ENCODE data around the gene C1orf87. TPM values are rescaled to one million over a fixed set of nuclear protein-coding genes. Genes with fewer than 3 reads are reported as not detected.

C1orf87 gene
- total and polyA plus RNA-seq, 4 donors = not detected

DNA sequence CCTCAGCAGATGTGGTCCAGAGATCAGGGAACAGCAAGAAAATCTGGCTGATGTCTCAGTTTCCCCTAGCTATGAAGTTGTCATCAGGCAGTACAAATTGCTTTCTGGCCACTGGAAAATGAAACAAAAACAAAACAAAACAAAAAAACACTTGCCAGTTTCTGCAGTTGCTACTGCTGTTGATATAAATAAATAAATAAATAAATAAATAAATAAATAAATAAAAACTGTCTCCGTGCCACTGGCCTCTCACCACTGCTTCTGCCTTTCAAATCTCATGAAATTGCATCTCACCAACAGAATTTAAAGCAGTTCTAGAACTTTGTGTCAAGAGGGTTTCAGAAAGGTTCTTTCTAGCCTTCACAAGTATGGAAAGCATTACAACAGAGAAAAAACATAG is 62.9 kb downstream of the C1orf87 start:
- DNase-seq (ENCODE audit: low spot score) = no peak
- H3K9ac ChIP-seq (ENCODE audit: low read depth in 1 of 2, low read length in 2 of 2) = no peak overlapping the region
- WGBS = 79% methylated on average over 1 of the region's 1 CpG
- H3K4me1 ChIP-seq (ENCODE audit: control insufficient read depth in 4 of 4, insufficient read depth in 4 of 4, low read length in 3 of 4) = no peaks in the 10 kb centered on the region
- no peaks in the 10 kb centered on the region for H3K9me3 ChIP-seq (ENCODE audit: control insufficient read depth in 4 of 4, low read length in 3 of 4)
- H3K4me3 ChIP-seq (ENCODE audit: low read depth in 1 of 3, low read length in 3 of 3) = no peak overlapping the region
- no peak overlapping the region for H3K27ac ChIP-seq (ENCODE audit: low read depth in 1 of 2, low read length in 2 of 2)
- no peaks in the 10 kb centered on the region for H3K36me3 ChIP-seq (ENCODE audit: control insufficient read depth in 4 of 4, insufficient read depth in 3 of 4, low read depth in 1 of 4, low read length in 3 of 4)
- no peaks in the 10 kb centered on the region for H3K27me3 ChIP-seq (ENCODE audit: control insufficient read depth in 4 of 4, insufficient read depth in 4 of 4, low read length in 3 of 4)
- TF ChIP-seq EGR1 (IDR thresholded peaks at IDR 0.05; ENCODE audit: low read depth in 2 of 2) (no peak), FOXA1 (IDR thresholded peaks at IDR 0.05) (no peak), HNF4A (conservative IDR thresholded peaks at IDR 0.05) (no peak), RXRA (IDR thresholded peaks at IDR 0.05) (no peak), HNF4G (IDR thresholded peaks at IDR 0.05) (no peak), SP1 (IDR thresholded peaks at IDR 0.05) (no peak), TAF1 (conservative IDR thresholded peaks at IDR 0.05) (no peak), JUND (IDR thresholded peaks at IDR 0.05) (no peak), FOXA2 (IDR thresholded peaks at IDR 0.05) (no peak)
- TF ChIP-seq, protein P1, sequence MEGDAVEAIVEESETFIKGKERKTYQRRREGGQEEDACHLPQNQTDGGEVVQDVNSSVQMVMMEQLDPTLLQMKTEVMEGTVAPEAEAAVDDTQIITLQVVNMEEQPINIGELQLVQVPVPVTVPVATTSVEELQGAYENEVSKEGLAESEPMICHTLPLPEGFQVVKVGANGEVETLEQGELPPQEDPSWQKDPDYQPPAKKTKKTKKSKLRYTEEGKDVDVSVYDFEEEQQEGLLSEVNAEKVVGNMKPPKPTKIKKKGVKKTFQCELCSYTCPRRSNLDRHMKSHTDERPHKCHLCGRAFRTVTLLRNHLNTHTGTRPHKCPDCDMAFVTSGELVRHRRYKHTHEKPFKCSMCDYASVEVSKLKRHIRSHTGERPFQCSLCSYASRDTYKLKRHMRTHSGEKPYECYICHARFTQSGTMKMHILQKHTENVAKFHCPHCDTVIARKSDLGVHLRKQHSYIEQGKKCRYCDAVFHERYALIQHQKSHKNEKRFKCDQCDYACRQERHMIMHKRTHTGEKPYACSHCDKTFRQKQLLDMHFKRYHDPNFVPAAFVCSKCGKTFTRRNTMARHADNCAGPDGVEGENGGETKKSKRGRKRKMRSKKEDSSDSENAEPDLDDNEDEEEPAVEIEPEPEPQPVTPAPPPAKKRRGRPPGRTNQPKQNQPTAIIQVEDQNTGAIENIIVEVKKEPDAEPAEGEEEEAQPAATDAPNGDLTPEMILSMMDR (IDR thresholded peaks at IDR 0.05; ENCODE audit: low read depth, low read length, missing input control) = no peak

DNA sequence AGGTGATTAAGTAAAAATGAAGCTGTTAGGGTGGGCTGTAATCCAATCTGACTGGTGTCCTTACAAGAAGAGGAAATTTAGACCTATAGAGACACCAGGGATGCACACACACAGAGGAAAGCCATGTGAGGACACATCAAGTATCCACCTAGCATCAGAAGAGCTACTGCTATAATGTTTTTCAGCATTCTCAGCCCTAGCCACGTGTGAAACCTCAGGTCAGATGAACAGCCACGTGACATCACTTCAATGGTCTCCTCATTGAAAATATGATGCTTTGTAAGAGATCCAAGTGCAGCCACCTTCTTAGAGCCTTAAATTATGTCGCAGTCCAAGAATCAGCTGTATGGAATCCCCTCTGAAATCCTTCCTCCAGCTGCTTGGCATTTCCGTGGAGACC is 65.1 kb downstream of the C1orf87 start:
- WGBS = 61% methylated on average over 4 of the region's 4 CpGs
- no peak for TF ChIP-seq HNF4A (conservative IDR thresholded peaks at IDR 0.05)
- TF ChIP-seq HNF4G (IDR thresholded peaks at IDR 0.05) = no peak
- no peak for TF ChIP-seq EGR1 (IDR thresholded peaks at IDR 0.05; ENCODE audit: low read depth in 2 of 2)
- TF ChIP-seq YY1 (IDR thresholded peaks at IDR 0.05) = no peak
- no peak for TF ChIP-seq FOXA1 (IDR thresholded peaks at IDR 0.05)
- TF ChIP-seq FOXA2 (IDR thresholded peaks at IDR 0.05) = no peak
- TF ChIP-seq, protein P2, sequence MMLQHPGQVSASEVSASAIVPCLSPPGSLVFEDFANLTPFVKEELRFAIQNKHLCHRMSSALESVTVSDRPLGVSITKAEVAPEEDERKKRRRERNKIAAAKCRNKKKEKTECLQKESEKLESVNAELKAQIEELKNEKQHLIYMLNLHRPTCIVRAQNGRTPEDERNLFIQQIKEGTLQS (IDR thresholded peaks at IDR 0.05) = no peak
- Histone ChIP-seq H3K27ac (ENCODE audit: low read depth in 1 of 2, low read length in 2 of 2) (no peak overlapping the region), H3K4me1 (ENCODE audit: control insufficient read depth in 4 of 4, insufficient read depth in 4 of 4, low read length in 3 of 4) (no peaks in the 10 kb centered on the region), H3K4me3 (ENCODE audit: low read depth in 1 of 3, low read length in 3 of 3) (no peak overlapping the region), H3K36me3 (ENCODE audit: control insufficient read depth in 4 of 4, insufficient read depth in 3 of 4, low read depth in 1 of 4, low read length in 3 of 4) (no peaks in the 10 kb centered on the region), H3K9ac (ENCODE audit: low read depth in 1 of 2, low read length in 2 of 2) (no peak overlapping the region), H3K9me3 (ENCODE audit: control insufficient read depth in 4 of 4, low read length in 3 of 4) (no peaks in the 10 kb centered on the region), H3K27me3 (ENCODE audit: control insufficient read depth in 4 of 4, insufficient read depth in 4 of 4, low read length in 3 of 4) (no peaks in the 10 kb centered on the region)
- no peak for DNase-seq (ENCODE audit: low spot score)

DNA sequence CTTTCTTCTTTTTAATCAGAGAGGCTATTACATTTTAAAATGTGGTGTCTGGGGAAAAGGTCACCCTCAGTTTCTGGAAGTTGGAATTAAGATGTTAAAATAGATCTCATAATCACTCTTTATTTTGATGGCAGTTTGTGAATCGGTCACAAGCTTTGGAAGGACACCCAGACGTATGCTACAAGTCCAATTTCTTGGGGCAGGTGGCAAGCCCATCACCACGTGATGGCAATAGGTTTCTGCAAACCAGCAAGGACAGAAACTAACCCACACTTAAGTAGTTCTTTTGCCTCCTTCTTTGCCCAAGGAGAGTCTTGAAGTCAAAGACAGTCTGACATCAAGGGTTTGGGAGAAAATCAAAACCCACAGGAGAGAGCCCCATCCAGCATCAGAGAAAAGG is 72.9 kb downstream of the C1orf87 start:
- no peaks in the 10 kb centered on the region for H3K36me3 ChIP-seq (ENCODE audit: control insufficient read depth in 4 of 4, insufficient read depth in 3 of 4, low read depth in 1 of 4, low read length in 3 of 4)
- no peak overlapping the region for H3K4me3 ChIP-seq (ENCODE audit: low read depth in 1 of 3, low read length in 3 of 3)
- no peak overlapping the region for H3K9ac ChIP-seq (ENCODE audit: low read depth in 1 of 2, low read length in 2 of 2)
- TF ChIP-seq RAD21 (IDR thresholded peaks at IDR 0.05) = no peak
- TF ChIP-seq, protein P3, sequence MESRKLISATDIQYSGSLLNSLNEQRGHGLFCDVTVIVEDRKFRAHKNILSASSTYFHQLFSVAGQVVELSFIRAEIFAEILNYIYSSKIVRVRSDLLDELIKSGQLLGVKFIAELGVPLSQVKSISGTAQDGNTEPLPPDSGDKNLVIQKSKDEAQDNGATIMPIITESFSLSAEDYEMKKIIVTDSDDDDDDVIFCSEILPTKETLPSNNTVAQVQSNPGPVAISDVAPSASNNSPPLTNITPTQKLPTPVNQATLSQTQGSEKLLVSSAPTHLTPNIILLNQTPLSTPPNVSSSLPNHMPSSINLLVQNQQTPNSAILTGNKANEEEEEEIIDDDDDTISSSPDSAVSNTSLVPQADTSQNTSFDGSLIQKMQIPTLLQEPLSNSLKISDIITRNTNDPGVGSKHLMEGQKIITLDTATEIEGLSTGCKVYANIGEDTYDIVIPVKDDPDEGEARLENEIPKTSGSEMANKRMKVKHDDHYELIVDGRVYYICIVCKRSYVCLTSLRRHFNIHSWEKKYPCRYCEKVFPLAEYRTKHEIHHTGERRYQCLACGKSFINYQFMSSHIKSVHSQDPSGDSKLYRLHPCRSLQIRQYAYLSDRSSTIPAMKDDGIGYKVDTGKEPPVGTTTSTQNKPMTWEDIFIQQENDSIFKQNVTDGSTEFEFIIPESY (IDR thresholded peaks at IDR 0.05) = no peak
- no peak for TF ChIP-seq FOXA1 (IDR thresholded peaks at IDR 0.05)
- TF ChIP-seq SP1 (IDR thresholded peaks at IDR 0.05) = no peak
- TF ChIP-seq, protein P1 (IDR thresholded peaks at IDR 0.05; ENCODE audit: low read depth, low read length, missing input control) = no peak
- TF ChIP-seq YY1 (IDR thresholded peaks at IDR 0.05) = no peak
- no peak for TF ChIP-seq TAF1 (conservative IDR thresholded peaks at IDR 0.05)
- no peak for TF ChIP-seq GABPA (IDR thresholded peaks at IDR 0.05 in 1 of 2, conservative IDR thresholded peaks at IDR 0.05 in 1 of 2)
- TF ChIP-seq, protein P4, sequence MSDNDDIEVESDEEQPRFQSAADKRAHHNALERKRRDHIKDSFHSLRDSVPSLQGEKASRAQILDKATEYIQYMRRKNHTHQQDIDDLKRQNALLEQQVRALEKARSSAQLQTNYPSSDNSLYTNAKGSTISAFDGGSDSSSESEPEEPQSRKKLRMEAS (IDR thresholded peaks at IDR 0.05) = no peak
- TF ChIP-seq HNF4A (conservative IDR thresholded peaks at IDR 0.05) = no peak
- TF ChIP-seq NR2F2 (IDR thresholded peaks at IDR 0.05) = no peak
- TF ChIP-seq RXRA (IDR thresholded peaks at IDR 0.05) = no peak
- no peak for TF ChIP-seq FOXA2 (IDR thresholded peaks at IDR 0.05)
- H3K27me3 ChIP-seq (ENCODE audit: control insufficient read depth in 4 of 4, insufficient read depth in 4 of 4, low read length in 3 of 4) = peaks cover 0 to 3% (median 0%) of the 10 kb centered on the region in 4 donors
- DNase-seq (ENCODE audit: low spot score) = no peak
- no peak overlapping the region for H3K27ac ChIP-seq (ENCODE audit: low read depth in 1 of 2, low read length in 2 of 2)
- H3K4me1 ChIP-seq (ENCODE audit: control insufficient read depth in 4 of 4, insufficient read depth in 4 of 4, low read length in 3 of 4) = no peaks in the 10 kb centered on the region
- H3K9me3 ChIP-seq (ENCODE audit: control insufficient read depth in 4 of 4, low read length in 3 of 4) = no peaks in the 10 kb centered on the region
- 79% methylated on average over 3 of the region's 3 CpGs for WGBS
